ENCODE results near the gene CARMIL1. TPM values are rescaled to one million over a fixed set of nuclear protein-coding genes. Genes with fewer than 3 reads are reported as not detected.

Gene CARMIL1
- total RNA-seq, 3 donors from 2014 or later: 1.2 to 1.9 (median 1.2) TPM

DNA sequence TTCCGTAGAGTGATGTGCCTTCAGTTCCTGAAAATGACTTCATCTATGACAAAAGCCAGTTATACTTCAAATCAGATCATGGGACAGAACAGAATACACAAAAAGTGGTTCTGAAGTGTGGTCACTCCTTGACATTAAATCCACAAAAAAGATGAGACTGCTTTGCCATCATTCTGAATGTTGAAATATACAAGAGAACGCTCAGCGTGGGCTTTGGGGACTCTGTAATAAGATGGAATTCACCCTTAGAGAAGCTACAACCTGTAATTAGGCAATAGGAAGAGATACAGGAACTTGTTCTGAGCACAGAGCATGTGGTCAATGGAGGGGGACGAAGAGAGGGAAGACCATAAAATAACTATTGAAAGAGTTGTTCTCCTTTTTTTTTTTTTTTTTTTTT is 184.3 kb downstream of the CARMIL1 start:
- no peak overlapping the region for H3K4me3 Mint-ChIP-seq
- no peaks in the 10 kb centered on the region for H3K9me3 Mint-ChIP-seq
- no peak for ATAC-seq
- H3K27me3 Mint-ChIP-seq (ENCODE audit: low read depth): no peaks in the 10 kb centered on the region
- H3K36me3 Mint-ChIP-seq (ENCODE audit: insufficient read depth): peaks cover 12% of the 10 kb centered on the region
- no peak for DNase-seq
- no peaks in the 10 kb centered on the region for H3K4me1 Mint-ChIP-seq (ENCODE audit: low read depth)

DNA sequence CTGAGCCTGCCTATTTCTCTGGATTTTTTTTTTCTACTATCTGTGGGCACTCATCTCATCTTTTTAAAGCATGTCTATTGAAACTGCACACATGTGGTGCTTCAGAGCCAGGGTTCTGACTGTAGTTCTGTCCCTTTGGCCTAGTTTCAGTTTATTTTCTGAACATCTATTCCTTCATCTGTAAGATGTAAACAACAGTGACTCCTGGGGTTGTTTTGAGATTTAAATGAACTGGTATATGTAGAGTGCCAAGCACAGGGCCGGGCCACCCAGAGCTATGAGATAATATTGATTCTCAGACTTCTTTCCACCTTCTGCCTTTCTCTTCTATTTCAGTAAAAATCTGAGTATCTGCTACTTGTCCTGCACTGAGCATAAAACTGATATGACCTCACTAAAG is 185.1 kb downstream of the CARMIL1 start:
- H3K9me3 Mint-ChIP-seq: no peaks in the 10 kb centered on the region
- ATAC-seq (no peak), DNase-seq (no peak)
- no peaks in the 10 kb centered on the region for H3K27me3 Mint-ChIP-seq (ENCODE audit: low read depth)
- peaks cover 12% of the 10 kb centered on the region for H3K36me3 Mint-ChIP-seq (ENCODE audit: insufficient read depth)
- no peaks in the 10 kb centered on the region for H3K4me1 Mint-ChIP-seq (ENCODE audit: low read depth)
- no peak overlapping the region for H3K4me3 Mint-ChIP-seq

DNA sequence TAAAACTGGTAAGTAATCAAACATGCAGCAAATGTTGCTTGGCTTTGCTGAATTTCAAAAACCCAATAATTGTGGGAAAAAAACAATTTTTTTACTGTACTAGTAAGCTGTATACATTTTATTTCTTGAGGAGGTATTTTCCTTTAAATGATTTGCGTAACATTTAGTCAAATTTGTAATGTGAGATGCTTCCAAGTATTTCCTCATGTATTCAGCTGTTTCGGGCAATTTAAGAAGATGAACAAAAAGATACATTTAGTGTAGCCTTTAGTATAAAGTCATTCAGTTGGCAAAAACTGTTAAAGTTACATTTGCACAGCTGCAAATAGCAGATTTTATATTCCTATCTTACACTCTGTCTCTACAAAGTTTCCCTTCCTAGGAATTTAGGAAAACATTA is 186.8 kb downstream of the CARMIL1 start:
- ATAC-seq: no peak
- H3K9me3 Mint-ChIP-seq: no peaks in the 10 kb centered on the region
- peaks cover 9% of the 10 kb centered on the region for H3K36me3 Mint-ChIP-seq (ENCODE audit: insufficient read depth)
- H3K4me3 Mint-ChIP-seq: no peak overlapping the region
- no peaks in the 10 kb centered on the region for H3K27me3 Mint-ChIP-seq (ENCODE audit: low read depth)
- no peak for DNase-seq
- H3K4me1 Mint-ChIP-seq (ENCODE audit: low read depth): no peaks in the 10 kb centered on the region

DNA sequence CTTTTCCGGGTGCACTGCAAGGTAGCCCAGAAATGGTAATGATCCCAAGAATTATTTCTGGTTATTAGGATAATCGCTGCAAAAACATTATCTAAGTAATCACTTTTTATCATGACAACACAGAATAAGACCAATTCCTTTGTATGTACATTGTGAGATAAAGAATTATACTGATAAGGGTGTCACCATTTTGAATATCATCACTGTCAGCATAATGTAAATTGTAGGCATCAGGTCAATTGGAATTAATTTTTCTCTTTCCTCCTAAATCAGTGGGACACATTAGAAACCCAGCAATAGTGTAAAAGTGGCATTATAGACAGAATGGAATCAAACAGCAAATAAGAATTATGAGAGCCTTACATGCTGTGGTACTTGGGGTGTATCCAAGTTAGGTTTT is 189.7 kb downstream of the CARMIL1 start:
- H3K9me3 Mint-ChIP-seq: no peaks in the 10 kb centered on the region
- no peaks in the 10 kb centered on the region for H3K27me3 Mint-ChIP-seq (ENCODE audit: low read depth)
- no peak overlapping the region for H3K4me3 Mint-ChIP-seq
- H3K4me1 Mint-ChIP-seq (ENCODE audit: low read depth): no peaks in the 10 kb centered on the region
- H3K36me3 Mint-ChIP-seq (ENCODE audit: insufficient read depth): peaks cover 10% of the 10 kb centered on the region
- no peak for DNase-seq
- no peak for ATAC-seq

DNA sequence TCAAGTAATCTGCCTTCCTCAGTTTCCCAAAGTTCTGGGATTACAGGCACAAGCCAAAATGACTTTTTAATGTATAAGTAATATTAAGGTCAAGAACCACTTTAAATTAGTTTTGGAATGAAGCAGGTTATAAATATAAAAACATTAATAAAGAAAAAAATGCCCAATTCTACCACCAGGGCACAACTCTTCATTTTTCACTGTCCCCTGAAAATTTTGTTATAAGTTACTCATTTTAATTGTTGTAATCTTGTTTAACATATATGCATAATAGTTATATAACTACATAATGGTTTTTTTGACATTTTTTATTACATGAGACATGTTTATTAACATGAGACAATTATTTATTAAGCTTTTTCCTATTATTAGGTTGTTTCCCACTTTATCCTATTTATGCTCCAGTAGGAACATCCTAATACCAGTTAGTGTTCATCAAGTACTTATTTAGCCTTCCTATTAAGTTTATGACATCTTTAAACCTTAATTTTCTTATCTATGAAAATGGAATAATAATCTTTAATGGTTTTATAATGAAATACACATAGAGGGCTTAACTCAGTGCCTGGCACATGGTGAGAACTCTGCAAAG is 190.7 kb downstream of the CARMIL1 start:
- peaks cover 10% of the 10 kb centered on the region for H3K36me3 Mint-ChIP-seq (ENCODE audit: insufficient read depth)

DNA sequence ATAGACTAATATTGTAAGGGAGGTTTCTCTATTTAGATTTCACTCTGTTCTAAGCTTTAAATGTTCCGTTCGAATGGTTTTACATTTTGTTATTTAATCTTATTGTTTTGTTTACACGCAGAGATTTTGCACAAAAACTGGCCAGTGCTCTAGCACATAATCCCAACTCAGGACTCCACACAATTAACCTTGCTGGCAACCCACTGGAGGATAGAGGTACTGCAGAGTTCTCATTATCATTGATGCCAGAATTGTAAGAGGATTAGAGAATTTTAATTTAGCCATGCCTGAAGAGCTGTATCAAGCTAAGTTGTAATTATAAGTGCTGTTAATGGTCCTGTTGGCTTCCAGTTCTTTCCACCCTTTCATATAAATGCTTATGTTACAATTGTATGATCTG is 193.1 kb downstream of the CARMIL1 start:
- DNase-seq: no peak
- no peak for ATAC-seq
- H3K27me3 Mint-ChIP-seq (ENCODE audit: low read depth): no peaks in the 10 kb centered on the region
- H3K4me3 Mint-ChIP-seq: no peak overlapping the region
- no peaks in the 10 kb centered on the region for H3K9me3 Mint-ChIP-seq
- no peaks in the 10 kb centered on the region for H3K4me1 Mint-ChIP-seq (ENCODE audit: low read depth)
- H3K36me3 Mint-ChIP-seq (ENCODE audit: insufficient read depth): peaks cover 13% of the 10 kb centered on the region

More for the DNA sequence above, 190.7 kb downstream of the CARMIL1 start:
- no peak for DNase-seq
- H3K9me3 Mint-ChIP-seq: no peaks in the 10 kb centered on the region
- no peak for ATAC-seq
- no peaks in the 10 kb centered on the region for H3K27me3 Mint-ChIP-seq (ENCODE audit: low read depth)
- no peak overlapping the region for H3K4me3 Mint-ChIP-seq
- H3K4me1 Mint-ChIP-seq (ENCODE audit: low read depth): no peaks in the 10 kb centered on the region

DNA sequence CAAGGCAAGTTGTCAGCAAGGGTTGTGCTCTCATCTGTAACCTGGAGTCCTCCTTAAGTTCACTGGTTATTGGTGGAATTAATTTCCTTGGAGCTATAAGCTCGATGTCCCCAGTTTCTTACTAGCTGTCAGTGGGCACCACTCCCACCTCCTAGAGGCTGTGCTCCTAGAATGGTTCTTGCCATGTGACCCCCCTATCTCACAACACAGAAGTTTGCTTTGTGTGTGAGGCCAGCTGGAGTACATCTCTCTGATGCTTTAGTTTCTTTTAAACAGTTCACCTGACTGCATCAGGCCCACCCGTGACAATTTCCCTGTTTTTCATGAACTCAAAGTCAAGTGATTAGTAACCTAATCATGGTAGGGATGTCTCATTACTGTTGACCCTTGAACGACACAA is 193.7 kb downstream of the CARMIL1 start:
- H3K9me3 Mint-ChIP-seq: no peaks in the 10 kb centered on the region
- ATAC-seq (no peak), DNase-seq (no peak)
- peaks cover 13% of the 10 kb centered on the region for H3K36me3 Mint-ChIP-seq (ENCODE audit: insufficient read depth)
- no peaks in the 10 kb centered on the region for H3K4me1 Mint-ChIP-seq (ENCODE audit: low read depth)
- no peaks in the 10 kb centered on the region for H3K27me3 Mint-ChIP-seq (ENCODE audit: low read depth)
- no peak overlapping the region for H3K4me3 Mint-ChIP-seq

DNA sequence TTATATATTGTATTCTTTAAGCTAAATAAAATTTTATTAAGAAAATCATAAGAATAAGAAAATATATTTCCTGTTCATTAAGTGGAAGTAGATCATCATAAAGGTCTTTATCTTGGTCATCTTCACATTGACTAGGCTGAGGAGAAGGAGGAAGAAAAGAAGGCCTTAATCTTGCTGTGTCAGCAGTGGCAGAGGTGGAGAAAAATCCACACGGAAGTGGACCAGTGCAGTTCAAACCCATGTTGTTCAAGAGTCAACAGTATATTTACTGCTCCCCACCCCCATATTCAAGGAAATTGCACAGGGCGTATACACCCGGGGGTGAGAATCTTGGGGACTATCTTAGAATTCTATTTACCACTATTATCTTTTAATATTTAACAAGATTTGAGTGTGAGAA is 194.3 kb downstream of the CARMIL1 start:
- Mint-ChIP-seq H3K36me3 (ENCODE audit: insufficient read depth) (peaks cover 13% of the 10 kb centered on the region), H3K27me3 (ENCODE audit: low read depth) (no peaks in the 10 kb centered on the region), H3K4me1 (ENCODE audit: low read depth) (no peaks in the 10 kb centered on the region), H3K4me3 (no peak overlapping the region), H3K9me3 (no peaks in the 10 kb centered on the region)
- DNase-seq: no peak
- ATAC-seq: no peak

DNA sequence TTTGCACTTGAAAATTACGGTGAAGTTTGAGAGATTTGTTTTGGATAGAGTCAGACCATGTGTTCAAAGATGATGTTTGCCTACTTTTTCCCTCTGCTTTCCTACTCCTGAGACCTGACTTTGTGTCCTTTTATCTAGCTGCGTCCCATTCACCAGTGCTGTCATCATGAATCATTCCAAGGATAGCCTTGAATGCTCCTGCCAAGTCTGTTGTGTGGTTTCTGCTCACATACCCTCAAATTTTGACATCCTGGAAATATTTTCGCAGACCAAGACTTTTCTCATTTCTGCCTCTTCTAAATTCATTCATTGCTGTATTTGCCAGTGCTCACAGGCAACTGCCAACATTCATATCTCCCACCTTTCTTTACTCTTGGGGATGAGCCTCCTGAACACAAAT is 197.0 kb downstream of the CARMIL1 start:
- Mint-ChIP-seq H3K36me3 (ENCODE audit: insufficient read depth) (peaks cover 15% of the 10 kb centered on the region), H3K4me1 (ENCODE audit: low read depth) (no peaks in the 10 kb centered on the region), H3K4me3 (no peak overlapping the region), H3K9me3 (no peaks in the 10 kb centered on the region), H3K27me3 (ENCODE audit: low read depth) (no peaks in the 10 kb centered on the region)
- no peak for DNase-seq
- ATAC-seq: no peak

DNA sequence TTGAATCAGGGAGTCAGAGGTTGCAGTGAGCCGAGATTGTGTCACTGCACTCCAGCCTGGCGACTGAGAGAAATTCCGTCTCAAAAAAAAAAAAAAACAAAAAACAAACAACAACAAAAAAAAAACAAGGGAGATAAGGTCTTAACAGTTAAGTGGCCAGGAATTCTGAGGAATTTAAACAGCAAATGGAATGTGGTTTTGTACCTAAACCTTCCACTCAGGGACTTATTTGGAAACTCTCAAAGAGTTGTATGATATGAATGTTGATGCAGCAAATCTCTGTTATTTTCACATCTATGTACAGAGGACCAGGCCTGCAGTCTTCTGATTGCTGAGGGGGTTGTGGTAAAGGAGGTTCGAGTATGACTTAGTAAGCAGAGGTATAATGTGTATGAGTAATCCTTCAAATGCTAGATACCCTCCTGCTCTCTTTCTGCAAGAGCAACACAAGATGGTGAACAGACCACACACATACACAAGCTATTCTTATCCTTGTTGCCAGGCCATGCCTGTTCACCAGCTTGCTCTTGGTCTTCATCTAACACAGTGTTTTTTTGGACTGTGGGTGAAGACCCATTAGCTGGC is 197.9 kb downstream of the CARMIL1 start:
- ATAC-seq: peak in 1 of 2 donors; percentile 32
- Mint-ChIP-seq H3K4me1 (ENCODE audit: low read depth) (no peaks in the 10 kb centered on the region), H3K4me3 (no peak overlapping the region), H3K27me3 (ENCODE audit: low read depth) (no peaks in the 10 kb centered on the region), H3K9me3 (no peaks in the 10 kb centered on the region), H3K36me3 (ENCODE audit: insufficient read depth) (peaks cover 15% of the 10 kb centered on the region)
- no peak for DNase-seq

DNA sequence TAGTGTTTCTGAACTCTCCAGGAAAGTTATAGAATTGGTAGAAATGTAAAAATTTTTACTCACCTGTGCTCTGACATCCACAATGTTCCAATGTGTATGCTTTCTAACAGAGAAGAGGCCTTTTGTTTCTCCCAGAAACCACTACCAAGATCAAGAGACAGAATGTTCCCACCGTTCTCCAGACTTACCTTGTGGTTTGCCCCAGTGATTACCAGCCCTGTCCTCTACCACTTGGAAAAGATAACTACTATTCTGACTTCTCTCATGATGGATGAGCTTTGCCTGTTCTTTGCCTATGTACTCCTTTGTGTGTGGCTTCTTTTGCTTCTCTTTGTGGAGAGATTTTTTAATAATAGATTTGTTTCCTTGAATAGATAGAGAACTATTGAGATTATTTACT is 199.8 kb downstream of the CARMIL1 start:
- peaks cover 16% of the 10 kb centered on the region for H3K36me3 Mint-ChIP-seq (ENCODE audit: insufficient read depth)
- no peaks in the 10 kb centered on the region for H3K9me3 Mint-ChIP-seq
- DNase-seq: no peak
- H3K4me3 Mint-ChIP-seq: no peak overlapping the region
- H3K27me3 Mint-ChIP-seq (ENCODE audit: low read depth): no peaks in the 10 kb centered on the region
- ATAC-seq: no peak
- H3K4me1 Mint-ChIP-seq (ENCODE audit: low read depth): no peaks in the 10 kb centered on the region

DNA sequence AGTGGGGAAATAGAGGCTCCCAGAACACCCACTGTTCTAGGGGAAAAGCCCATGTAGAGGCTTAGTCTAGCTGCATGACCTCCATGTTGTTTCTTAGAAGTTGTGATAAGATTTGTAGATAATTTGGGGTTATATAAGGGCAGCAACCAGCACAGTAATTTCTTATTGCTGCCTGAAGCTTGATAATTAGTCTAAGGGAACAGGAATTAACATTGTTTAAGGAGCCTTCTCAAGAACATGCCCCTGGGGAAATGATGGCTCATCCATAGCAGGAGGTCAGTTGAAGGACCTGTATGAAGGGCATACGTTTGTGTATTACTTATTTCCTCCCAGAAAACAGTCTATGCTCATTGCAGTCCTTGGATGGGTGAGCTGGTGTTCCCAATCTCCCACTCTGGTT is 202.1 kb downstream of the CARMIL1 start:
- no peaks in the 10 kb centered on the region for H3K9me3 Mint-ChIP-seq
- ATAC-seq (no peak), DNase-seq (no peak)
- no peaks in the 10 kb centered on the region for H3K27me3 Mint-ChIP-seq (ENCODE audit: low read depth)
- H3K4me1 Mint-ChIP-seq (ENCODE audit: low read depth): no peaks in the 10 kb centered on the region
- H3K4me3 Mint-ChIP-seq: no peak overlapping the region
- peaks cover 14% of the 10 kb centered on the region for H3K36me3 Mint-ChIP-seq (ENCODE audit: insufficient read depth)

DNA sequence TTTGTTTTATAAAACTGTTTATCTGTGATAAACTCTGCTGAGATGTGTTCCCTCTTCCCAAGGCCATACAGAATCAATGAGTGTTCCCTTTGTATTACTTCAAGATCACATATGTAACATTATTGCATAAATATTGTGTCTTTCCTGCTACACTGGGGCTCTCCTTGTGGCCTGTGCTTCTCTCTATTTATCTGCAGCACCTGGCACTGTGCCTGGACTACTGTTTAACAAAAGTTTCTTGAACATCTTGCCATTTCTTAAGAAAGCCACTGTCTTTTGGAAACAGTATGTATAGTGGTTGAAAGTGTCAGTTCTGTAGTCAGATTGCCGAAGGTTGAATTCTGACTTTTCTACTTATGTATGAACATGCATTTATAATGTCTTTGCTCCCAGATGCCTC is 203.8 kb downstream of the CARMIL1 start:
- no peaks in the 10 kb centered on the region for H3K4me1 Mint-ChIP-seq (ENCODE audit: low read depth)
- DNase-seq (no peak), ATAC-seq (no peak)
- peaks cover 11% of the 10 kb centered on the region for H3K36me3 Mint-ChIP-seq (ENCODE audit: insufficient read depth)
- no peak overlapping the region for H3K4me3 Mint-ChIP-seq
- H3K9me3 Mint-ChIP-seq: no peaks in the 10 kb centered on the region
- H3K27me3 Mint-ChIP-seq (ENCODE audit: low read depth): no peaks in the 10 kb centered on the region

DNA sequence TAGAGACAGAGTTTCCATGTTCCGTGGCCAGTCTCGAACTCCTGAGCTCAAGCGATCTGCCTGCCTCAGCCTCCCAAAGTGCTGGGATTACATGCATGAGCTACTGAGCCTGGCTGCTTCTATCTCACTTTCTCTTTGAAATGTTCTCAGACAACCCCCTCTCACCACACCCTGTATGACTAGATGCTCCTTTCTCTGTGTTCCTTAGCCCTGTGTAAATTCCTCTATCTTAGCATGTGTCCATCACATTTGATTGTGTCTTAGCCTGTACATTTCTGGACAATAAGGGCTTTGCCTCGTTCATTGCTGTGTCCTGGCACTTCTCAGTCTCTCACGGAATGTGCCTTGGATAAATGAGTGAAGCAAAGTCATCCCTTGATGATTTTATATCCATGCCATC is 204.8 kb downstream of the CARMIL1 start:
- DNase-seq: no peak
- Mint-ChIP-seq H3K4me1 (ENCODE audit: low read depth) (no peaks in the 10 kb centered on the region), H3K36me3 (ENCODE audit: insufficient read depth) (peaks cover 11% of the 10 kb centered on the region), H3K27me3 (ENCODE audit: low read depth) (no peaks in the 10 kb centered on the region), H3K9me3 (no peaks in the 10 kb centered on the region), H3K4me3 (no peak overlapping the region)
- ATAC-seq: no peak

DNA sequence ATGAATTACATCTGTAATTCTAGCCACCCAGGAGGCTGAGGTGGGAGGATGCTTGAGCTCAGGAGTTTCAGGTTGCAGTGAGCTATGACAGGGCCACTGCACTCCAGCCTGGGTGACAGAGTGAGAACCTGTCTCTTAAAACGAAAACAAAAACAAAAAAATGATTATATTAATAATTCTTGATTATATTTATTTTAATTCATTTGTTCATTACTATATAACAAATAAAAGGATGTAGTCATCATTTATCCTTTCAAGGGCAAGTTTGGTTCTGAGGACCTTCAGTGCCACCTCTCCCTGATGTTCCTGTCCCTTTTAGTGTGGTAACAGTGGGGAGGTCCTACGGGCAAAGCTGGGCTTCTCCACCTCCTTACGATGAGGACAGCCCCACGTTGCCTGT is 205.7 kb downstream of the CARMIL1 start:
- H3K27me3 Mint-ChIP-seq (ENCODE audit: low read depth): no peaks in the 10 kb centered on the region
- ATAC-seq: no peak
- peaks cover 3% of the 10 kb centered on the region for H3K4me1 Mint-ChIP-seq (ENCODE audit: low read depth)
- H3K36me3 Mint-ChIP-seq (ENCODE audit: insufficient read depth): peaks cover 11% of the 10 kb centered on the region
- H3K4me3 Mint-ChIP-seq: no peak overlapping the region
- H3K9me3 Mint-ChIP-seq: no peaks in the 10 kb centered on the region
- no peak for DNase-seq
